HCT116 (cell line): ENCODE measurements around the gene TACC2. TPM values are rescaled to one million over a fixed set of nuclear protein-coding genes. Genes with fewer than 3 reads are reported as not detected.
"Not testable (repeated sequence)": the region's sequence is repeated elsewhere in the genome, so short reads cannot be mapped to it uniquely, and the experiment has no call there.

Experiments used
- ATAC-seq: fragments of 200-7000 bp; cut with Tn5 transposase; 2 replicates; pipeline ENCODE4 v1.9.1; 2020; ENCODE audit warnings: mild to moderate bottlenecking, moderate library complexity
- BruUV-seq: library from RNA; stranded (reverse); fragments of 400-500 nt; replicated peaks from 2 replicates; lab custom pipeline; 2021; lab: Mats Ljungman, UMichigan
- CTCF ChIA-PET: fragments of 300-600 bp; sonication (Branson Sonifier 250); formaldehyde crosslinking; loops from one replicate; lab custom pipeline; 2021; ENCODE audit warnings: antibody characterized with exemption; lab: Charles Lee
- POLR2A ChIA-PET: fragments of 300-600, 350-600 bp; sonication (Branson Sonifier 250); formaldehyde crosslinking; loops from one replicate; lab custom pipeline; 2021; ENCODE audit warnings: antibody characterized with exemption; lab: Charles Lee
- RAD21 ChIA-PET, 2 experiments: fragments of 300-600 bp; sonication (Branson Sonifier 250); formaldehyde crosslinking; loops; one replicate each; lab custom pipeline; 2023; ENCODE audit warnings: low total read pairs in 2 of 2; ENCODE audit not compliant: uncharacterized antibody in 2 of 2, unreplicated experiment in 2 of 2, low non-redundant PET in 1 of 2; lab: Charles Lee
- DNase-seq: peaks from one replicate; pipeline ENCODE4 v3.0.0-alpha.2; 2010; ENCODE audit warnings: low read depth, low spot score
- H2AFZ ChIP-seq: fragments of 200-600 bp; shearing (Covaris generic), sonication (generic); 2 replicates; pipeline ENCODE4 v1.6.1; 2017; ENCODE audit warnings: low read depth, mixed run types, mixed read lengths, antibody characterized with exemption, low read length; ENCODE audit not compliant: poor library complexity, severe bottlenecking
- H3K27ac ChIP-seq: 2 replicates; pipeline ENCODE4 v1.5.1; 2012; ENCODE audit warnings: low read depth, low read length
- H3K27me3 ChIP-seq: fragments of 200-600 bp; sonication (generic); 2 replicates; pipeline ENCODE4 v1.6.1; 2016; ENCODE audit warnings: mixed run types, low read length, mixed read lengths; ENCODE audit not compliant: insufficient read depth
- H3K36me3 ChIP-seq, 2 experiments: fragments of 200-500 bp in 1 of 2; fragments of 200-600 bp in 1 of 2; sonication (Bioruptor generic) in 1 of 2; sonication (generic) in 1 of 2; 2 replicates each; pipeline versions ENCODE4 v1.5.1 to v1.6.1; 2014 to 2016; ENCODE audit warnings: low read length in 2 of 2, inconsistent platforms in 1 of 2, mixed read lengths in 1 of 2, mixed run types in 1 of 2; ENCODE audit not compliant: insufficient read depth in 2 of 2, control insufficient read depth in 1 of 2
- H3K4me1 ChIP-seq, 2 experiments: fragments of 200-600 bp in 1 of 2; sonication (generic) in 1 of 2; 2 replicates each; pipeline versions ENCODE4 v1.5.1 to v1.6.1; 2012 to 2017; ENCODE audit warnings: low read length in 2 of 2, inconsistent platforms in 1 of 2, mild to moderate bottlenecking in 1 of 2, mixed read lengths in 1 of 2, mixed run types in 1 of 2, moderate library complexity in 1 of 2; ENCODE audit not compliant: insufficient read depth in 2 of 2, control insufficient read depth in 1 of 2
- H3K4me2 ChIP-seq: fragments of 200-600 bp; sonication (generic); 2 replicates; pipeline ENCODE4 v1.6.1; 2017; ENCODE audit warnings: mixed run types, low read length, mixed read lengths
- H3K4me3 ChIP-seq, 2 experiments: fragments of 200-600 bp in 1 of 2; sonication (generic) in 1 of 2; replicated peaks in 1 of 2; 2 replicates each; pipeline ENCODE4 v1.5.1; 2011 to 2016; ENCODE audit warnings: low read length in 2 of 2, control low read depth in 1 of 2, low read depth in 1 of 2, mild to moderate bottlenecking in 1 of 2, mixed read lengths in 1 of 2, mixed run types in 1 of 2
- H3K79me2 ChIP-seq: fragments of 200-600 bp; sonication (generic); 2 replicates; pipeline ENCODE4 v1.6.1; 2017; ENCODE audit warnings: mild to moderate bottlenecking, mixed run types, low read length, moderate library complexity, mixed read lengths; ENCODE audit not compliant: insufficient read depth
- H3K9ac ChIP-seq: fragments of 200-600 bp; sonication (generic); 2 replicates; pipeline ENCODE4 v1.6.1; 2016; ENCODE audit warnings: low read length, mixed read lengths
- H3K9me2 ChIP-seq: fragments of 200-600 bp; sonication (generic), shearing (Covaris generic); 2 replicates; pipeline ENCODE4 v1.6.1; 2017; ENCODE audit warnings: mixed run types, mild to moderate bottlenecking, moderate library complexity; ENCODE audit not compliant: insufficient read depth
- H3K9me3 ChIP-seq, 2 experiments: fragments of 200-500 bp in 1 of 2; fragments of 200-600 bp in 1 of 2; sonication (Bioruptor generic) in 1 of 2; sonication (generic) in 1 of 2; 2 replicates each; pipeline ENCODE4 v1.6.1; 2014 to 2017; ENCODE audit warnings: low read length in 2 of 2, mixed read lengths in 2 of 2, inconsistent platforms in 1 of 2, low read depth in 1 of 2, mild to moderate bottlenecking in 1 of 2, mixed run types in 1 of 2, moderate library complexity in 1 of 2; ENCODE audit not compliant: control insufficient read depth in 1 of 2, insufficient read depth in 1 of 2
- H4K20me1 ChIP-seq: fragments of 200-600 bp; sonication (generic), shearing (Covaris generic); 2 replicates; pipeline ENCODE4 v1.6.1; 2017; ENCODE audit warnings: mixed run types, mild to moderate bottlenecking, moderate library complexity; ENCODE audit not compliant: insufficient read depth
- CEBPB ChIP-seq: IDR thresholded peaks from 2 replicates; pipeline ENCODE4 v1.6.1; 2012; ENCODE audit warnings: low read depth
- POLR2A ChIP-seq: IDR thresholded peaks from 2 replicates; pipeline ENCODE4 v1.7.0; 2011; ENCODE audit warnings: borderline replicate concordance; ENCODE audit not compliant: insufficient read depth, insufficient read length; ENCODE audit errors: extremely low read depth
- SRF ChIP-seq: IDR thresholded peaks from 2 replicates; pipeline ENCODE4 v1.6.1; 2012; ENCODE audit warnings: low read depth
- ZFX ChIP-seq: fragments of 450-650 bp; IDR thresholded peaks from 2 replicates; pipeline ENCODE4 v1.6.1; 2017
- intact Hi-C: fragments of 100-400 bp; cut with micrococcal nuclease; formaldehyde crosslinking; loops from 2 replicates; pipeline ENCODE4 v1.10.0; 2022
- total RNA-seq: library from RNA; stranded (reverse); gene quantifications from one replicate; pipeline ENCODE4 v1.2.1, GENCODE V29; 2021; ENCODE audit not compliant: unreplicated experiment
- TF ChIP-seq, protein P1 (sequence below): IDR thresholded peaks from 2 replicates; pipeline ENCODE4 v1.6.1; 2012

Gene TACC2
- total RNA-seq, 1 experiment from 2014 or later: 38.6 TPM

DNA sequence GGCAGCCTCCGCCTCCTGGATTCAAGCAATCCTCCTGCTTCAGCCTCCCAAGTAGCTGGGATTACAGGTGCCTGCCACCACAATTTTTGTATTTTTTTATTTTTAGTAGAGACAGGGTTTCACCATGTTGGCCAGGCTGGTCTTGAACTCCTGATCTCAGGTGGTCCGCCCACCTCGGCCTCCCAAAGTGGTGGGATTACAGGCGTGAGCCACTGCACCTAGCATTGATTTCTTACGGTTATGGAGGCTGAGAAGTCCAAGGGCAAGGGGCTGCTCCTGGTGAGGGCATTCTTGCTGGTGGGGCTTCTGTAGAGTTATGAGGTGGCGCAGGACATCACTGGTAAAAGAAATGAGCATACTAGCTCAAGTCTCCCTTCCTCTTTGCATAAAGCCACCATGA is 86.9 kb downstream of the TACC2 start:
- H3K4me1 ChIP-seq, H3K4me3 ChIP-seq, H4K20me1 ChIP-seq, ATAC-seq, H2AFZ ChIP-seq, H3K9ac ChIP-seq, BruUV-seq, H3K27me3 ChIP-seq, CTCF ChIA-PET, H3K9me3 ChIP-seq, H3K4me2 ChIP-seq, DNase-seq, POLR2A ChIA-PET, H3K9me2 ChIP-seq, H3K79me2 ChIP-seq, intact Hi-C loops, H3K36me3 ChIP-seq, RAD21 ChIA-PET, H3K27ac ChIP-seq: not testable (repeated sequence)

DNA sequence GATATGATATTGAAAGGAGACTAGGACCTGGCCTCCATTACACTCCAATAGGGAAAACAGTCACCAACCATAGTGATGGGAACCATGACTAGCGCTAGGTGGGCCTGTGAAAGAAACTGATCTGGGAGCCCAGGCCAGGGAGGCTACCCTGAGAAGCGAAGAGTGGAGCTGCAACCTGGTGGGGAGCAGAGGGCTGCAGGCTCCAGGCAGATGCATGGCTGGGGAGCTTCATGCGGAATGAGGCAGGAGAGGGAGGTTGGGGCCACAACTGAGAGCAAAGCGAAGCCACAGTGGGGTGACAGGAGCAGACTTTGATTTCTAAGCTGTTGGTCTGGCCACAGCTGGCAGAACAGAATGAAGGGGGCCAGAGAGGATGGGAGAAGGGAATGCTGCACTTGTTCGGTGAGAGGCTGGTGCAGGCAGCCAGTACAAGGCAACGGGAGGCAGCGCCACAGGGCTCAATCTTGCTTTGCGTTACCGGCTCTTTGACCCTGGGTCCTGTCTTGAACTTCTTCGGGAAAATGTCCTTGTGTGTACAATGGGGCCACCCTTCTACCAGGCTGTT is 88.4 kb downstream of the TACC2 start:
- ChIA-PET RAD21 (no interaction called here), POLR2A (no interaction called here), CTCF (no interaction called here)
- Histone ChIP-seq H4K20me1 (no peaks in the 10 kb centered on the region), H3K9me2 (no peaks in the 10 kb centered on the region), H3K36me3 (no peaks in the 10 kb centered on the region), H3K9me3 (no peaks in the 10 kb centered on the region), H3K27ac (no peak overlapping the region), H3K4me2 (no peak overlapping the region), H3K4me1 (no peaks in the 10 kb centered on the region), H3K27me3 (no peaks in the 10 kb centered on the region), H3K9ac (no peak overlapping the region), H3K79me2 (no peaks in the 10 kb centered on the region), H3K4me3 (no peak overlapping the region), H2AFZ (no peak overlapping the region)
- intact Hi-C loops: no loop called here
- ATAC-seq (no peak), DNase-seq (no peak)
- BruUV-seq: no TSS peak
- TF ChIP-seq POLR2A (no peak), ZFX (no peak), CEBPB (no peak), SRF (no peak)
- TF ChIP-seq, protein P1, sequence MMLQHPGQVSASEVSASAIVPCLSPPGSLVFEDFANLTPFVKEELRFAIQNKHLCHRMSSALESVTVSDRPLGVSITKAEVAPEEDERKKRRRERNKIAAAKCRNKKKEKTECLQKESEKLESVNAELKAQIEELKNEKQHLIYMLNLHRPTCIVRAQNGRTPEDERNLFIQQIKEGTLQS: no peak
